HCT116 (cell line): Measurements from ENCODE around the gene STAMBP. TPM values are rescaled to one million over a fixed set of nuclear protein-coding genes. Genes with fewer than 3 reads are reported as not detected.

Experiments used
- ATAC-seq: fragments of 200-7000 bp; cut with Tn5 transposase; 2 replicates; pipeline ENCODE4 v1.9.1; 2020; ENCODE audit warnings: mild to moderate bottlenecking, moderate library complexity
- BruUV-seq: library from RNA; stranded (reverse); fragments of 400-500 nt; replicated peaks from 2 replicates; lab custom pipeline; 2021; lab: Mats Ljungman, UMichigan
- CTCF ChIA-PET: fragments of 300-600 bp; sonication (Branson Sonifier 250); formaldehyde crosslinking; loops from one replicate; lab custom pipeline; 2021; ENCODE audit warnings: antibody characterized with exemption; lab: Charles Lee
- POLR2A ChIA-PET: fragments of 300-600, 350-600 bp; sonication (Branson Sonifier 250); formaldehyde crosslinking; loops from one replicate; lab custom pipeline; 2021; ENCODE audit warnings: antibody characterized with exemption; lab: Charles Lee
- RAD21 ChIA-PET, 2 experiments: fragments of 300-600 bp; sonication (Branson Sonifier 250); formaldehyde crosslinking; loops; one replicate each; lab custom pipeline; 2023; ENCODE audit warnings: low total read pairs in 2 of 2; ENCODE audit not compliant: uncharacterized antibody in 2 of 2, unreplicated experiment in 2 of 2, low non-redundant PET in 1 of 2; lab: Charles Lee
- DNase-seq: peaks from one replicate; pipeline ENCODE4 v3.0.0-alpha.2; 2010; ENCODE audit warnings: low read depth, low spot score
- H2AFZ ChIP-seq: fragments of 200-600 bp; shearing (Covaris generic), sonication (generic); 2 replicates; pipeline ENCODE4 v1.6.1; 2017; ENCODE audit warnings: low read depth, mixed run types, mixed read lengths, antibody characterized with exemption, low read length; ENCODE audit not compliant: poor library complexity, severe bottlenecking
- H3K27ac ChIP-seq: 2 replicates; pipeline ENCODE4 v1.5.1; 2012; ENCODE audit warnings: low read depth, low read length
- H3K27me3 ChIP-seq: fragments of 200-600 bp; sonication (generic); 2 replicates; pipeline ENCODE4 v1.6.1; 2016; ENCODE audit warnings: mixed run types, low read length, mixed read lengths; ENCODE audit not compliant: insufficient read depth
- H3K36me3 ChIP-seq, 2 experiments: fragments of 200-500 bp in 1 of 2; fragments of 200-600 bp in 1 of 2; sonication (Bioruptor generic) in 1 of 2; sonication (generic) in 1 of 2; 2 replicates each; pipeline versions ENCODE4 v1.5.1 to v1.6.1; 2014 to 2016; ENCODE audit warnings: low read length in 2 of 2, inconsistent platforms in 1 of 2, mixed read lengths in 1 of 2, mixed run types in 1 of 2; ENCODE audit not compliant: insufficient read depth in 2 of 2, control insufficient read depth in 1 of 2
- H3K4me1 ChIP-seq, 2 experiments: fragments of 200-600 bp in 1 of 2; sonication (generic) in 1 of 2; 2 replicates each; pipeline versions ENCODE4 v1.5.1 to v1.6.1; 2012 to 2017; ENCODE audit warnings: low read length in 2 of 2, inconsistent platforms in 1 of 2, mild to moderate bottlenecking in 1 of 2, mixed read lengths in 1 of 2, mixed run types in 1 of 2, moderate library complexity in 1 of 2; ENCODE audit not compliant: insufficient read depth in 2 of 2, control insufficient read depth in 1 of 2
- H3K4me2 ChIP-seq: fragments of 200-600 bp; sonication (generic); 2 replicates; pipeline ENCODE4 v1.6.1; 2017; ENCODE audit warnings: mixed run types, low read length, mixed read lengths
- H3K4me3 ChIP-seq, 2 experiments: fragments of 200-600 bp in 1 of 2; sonication (generic) in 1 of 2; replicated peaks in 1 of 2; 2 replicates each; pipeline ENCODE4 v1.5.1; 2011 to 2016; ENCODE audit warnings: low read length in 2 of 2, control low read depth in 1 of 2, low read depth in 1 of 2, mild to moderate bottlenecking in 1 of 2, mixed read lengths in 1 of 2, mixed run types in 1 of 2
- H3K79me2 ChIP-seq: fragments of 200-600 bp; sonication (generic); 2 replicates; pipeline ENCODE4 v1.6.1; 2017; ENCODE audit warnings: mild to moderate bottlenecking, mixed run types, low read length, moderate library complexity, mixed read lengths; ENCODE audit not compliant: insufficient read depth
- H3K9ac ChIP-seq: fragments of 200-600 bp; sonication (generic); 2 replicates; pipeline ENCODE4 v1.6.1; 2016; ENCODE audit warnings: low read length, mixed read lengths
- H3K9me2 ChIP-seq: fragments of 200-600 bp; sonication (generic), shearing (Covaris generic); 2 replicates; pipeline ENCODE4 v1.6.1; 2017; ENCODE audit warnings: mixed run types, mild to moderate bottlenecking, moderate library complexity; ENCODE audit not compliant: insufficient read depth
- H3K9me3 ChIP-seq, 2 experiments: fragments of 200-500 bp in 1 of 2; fragments of 200-600 bp in 1 of 2; sonication (Bioruptor generic) in 1 of 2; sonication (generic) in 1 of 2; 2 replicates each; pipeline ENCODE4 v1.6.1; 2014 to 2017; ENCODE audit warnings: low read length in 2 of 2, mixed read lengths in 2 of 2, inconsistent platforms in 1 of 2, low read depth in 1 of 2, mild to moderate bottlenecking in 1 of 2, mixed run types in 1 of 2, moderate library complexity in 1 of 2; ENCODE audit not compliant: control insufficient read depth in 1 of 2, insufficient read depth in 1 of 2
- H4K20me1 ChIP-seq: fragments of 200-600 bp; sonication (generic), shearing (Covaris generic); 2 replicates; pipeline ENCODE4 v1.6.1; 2017; ENCODE audit warnings: mixed run types, mild to moderate bottlenecking, moderate library complexity; ENCODE audit not compliant: insufficient read depth
- CBX3 ChIP-seq: IDR thresholded peaks from 2 replicates; pipeline ENCODE4 v1.6.1; 2012; ENCODE audit warnings: low read depth
- CEBPB ChIP-seq: IDR thresholded peaks from 2 replicates; pipeline ENCODE4 v1.6.1; 2012; ENCODE audit warnings: low read depth
- CTCF ChIP-seq, 3 experiments: fragments of 200-600 bp in 1 of 3; sonication (generic) in 1 of 3; IDR thresholded peaks in 2 of 3; conservative IDR thresholded peaks in 1 of 3; 2 replicates each; pipeline ENCODE4 v1.5.1; 2012 to 2017; ENCODE audit warnings: low read depth in 2 of 3, low read length in 2 of 3, antibody characterized with exemption in 1 of 3, borderline replicate concordance in 1 of 3, control low read depth in 1 of 3, mild to moderate bottlenecking in 1 of 3, mixed read lengths in 1 of 3, mixed run types in 1 of 3, moderate library complexity in 1 of 3; ENCODE audit not compliant: insufficient read depth in 1 of 3
- EZH2 ChIP-seq: fragments of 200-600 bp; sonication (generic); IDR thresholded peaks from 2 replicates; pipeline ENCODE4 v1.6.1; 2017; ENCODE audit warnings: antibody characterized with exemption, mixed run types
- FOSL1 ChIP-seq: IDR thresholded peaks from 2 replicates; pipeline ENCODE4 v1.6.1; 2012; ENCODE audit warnings: low read depth
- MAX ChIP-seq: IDR thresholded peaks from 2 replicates; pipeline ENCODE4 v1.6.1; 2012
- POLR2A ChIP-seq: IDR thresholded peaks from 2 replicates; pipeline ENCODE4 v1.7.0; 2011; ENCODE audit warnings: borderline replicate concordance; ENCODE audit not compliant: insufficient read depth, insufficient read length; ENCODE audit errors: extremely low read depth
- POLR2AphosphoS5 ChIP-seq: IDR thresholded peaks from 2 replicates; pipeline ENCODE4 v1.6.1; 2011; ENCODE audit warnings: mild to moderate bottlenecking, low read depth, low read length, moderate library complexity
- RAD21 ChIP-seq: IDR thresholded peaks from 2 replicates; pipeline ENCODE4 v1.6.1; 2012; ENCODE audit warnings: low read depth, mild to moderate bottlenecking
- SIN3A ChIP-seq: IDR thresholded peaks from 2 replicates; pipeline ENCODE4 v1.6.1; 2012; ENCODE audit warnings: low read depth
- SP1 ChIP-seq: IDR thresholded peaks from 2 replicates; pipeline ENCODE4 v1.6.1; 2012; ENCODE audit warnings: low read depth
- SRF ChIP-seq: IDR thresholded peaks from 2 replicates; pipeline ENCODE4 v1.6.1; 2012; ENCODE audit warnings: low read depth
- ZBTB33 ChIP-seq: IDR thresholded peaks from 2 replicates; pipeline ENCODE4 v1.6.1; 2011; ENCODE audit warnings: mild to moderate bottlenecking, low read length, moderate library complexity; ENCODE audit not compliant: insufficient replicate concordance; ENCODE audit errors: extremely low read depth
- ZFX ChIP-seq: fragments of 450-650 bp; IDR thresholded peaks from 2 replicates; pipeline ENCODE4 v1.6.1; 2017
- ZNF274 ChIP-seq: fragments of 200-500 bp; sonication (Bioruptor generic); IDR thresholded peaks from 2 replicates; pipeline ENCODE4 v1.6.1; 2014; ENCODE audit warnings: mild to moderate bottlenecking, low read depth, low read length, inconsistent platforms
- intact Hi-C: fragments of 100-400 bp; cut with micrococcal nuclease; formaldehyde crosslinking; loops from 2 replicates; pipeline ENCODE4 v1.10.0; 2022
- total RNA-seq: library from RNA; stranded (reverse); gene quantifications from one replicate; pipeline ENCODE4 v1.2.1, GENCODE V29; 2021; ENCODE audit not compliant: unreplicated experiment
- TF ChIP-seq, protein P1 (sequence below): IDR thresholded peaks from 2 replicates; pipeline ENCODE4 v1.6.1; 2012

Gene STAMBP
- total RNA-seq, 1 experiment from 2014 or later = 45.2 TPM

DNA sequence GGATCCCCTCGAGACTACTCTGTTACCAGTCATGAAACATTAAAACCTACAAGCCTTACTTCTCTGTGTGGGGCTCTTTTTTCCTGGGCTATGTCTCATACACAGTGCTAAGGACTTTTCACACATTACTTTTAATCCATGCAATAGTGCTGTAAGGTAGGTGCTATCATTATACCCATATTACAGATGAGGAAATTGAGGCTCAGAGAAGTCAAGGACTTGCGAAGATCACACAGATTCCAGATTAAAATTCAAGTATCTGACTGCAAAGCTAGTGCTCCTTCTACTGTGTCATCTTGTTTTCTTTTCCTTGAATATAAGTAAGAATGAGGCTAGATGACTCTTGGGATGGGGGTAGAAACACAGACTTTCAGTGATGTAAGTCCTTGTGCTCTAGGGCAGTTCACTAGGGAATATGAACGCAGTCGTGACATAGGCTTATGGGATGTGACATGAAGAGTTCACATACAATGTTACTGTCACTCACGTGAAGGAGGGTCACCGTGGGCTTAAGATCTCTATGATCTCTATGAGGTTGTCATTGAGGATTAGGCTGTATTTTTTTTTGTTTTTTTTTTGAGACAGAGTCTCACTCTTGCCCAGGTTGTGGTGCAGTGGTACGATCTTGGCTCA, 91.0 kb downstream of the STAMBP start:
- RAD21 ChIA-PET = no interaction called here
- H3K27me3 ChIP-seq = no peaks in the 10 kb centered on the region
- TF ChIP-seq FOSL1 (no peak), POLR2AphosphoS5 (no peak), ZNF274 (no peak), SIN3A (no peak), ZFX (no peak), EZH2 (no peak), ZBTB33 (no peak), CTCF (IDR thresholded peaks at IDR 0.05 in 2 of 3, conservative IDR thresholded peaks at IDR 0.05 in 1 of 3; ENCODE audit: borderline replicate concordance in 1 of 3, insufficient read depth in 1 of 3, low read depth in 2 of 3, low read length in 2 of 3) (no peak), CEBPB (no peak), SP1 (no peak), POLR2A (no peak), SRF (no peak), RAD21 (no peak), MAX (no peak), CBX3 (no peak)
- TF ChIP-seq, protein P1, sequence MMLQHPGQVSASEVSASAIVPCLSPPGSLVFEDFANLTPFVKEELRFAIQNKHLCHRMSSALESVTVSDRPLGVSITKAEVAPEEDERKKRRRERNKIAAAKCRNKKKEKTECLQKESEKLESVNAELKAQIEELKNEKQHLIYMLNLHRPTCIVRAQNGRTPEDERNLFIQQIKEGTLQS = no peak

More for the DNA sequence above, 91.0 kb downstream of the STAMBP start:
- no peak for ATAC-seq
- ChIA-PET POLR2A (no interaction called here), CTCF (no interaction called here)
- Histone ChIP-seq H3K9me3 (no peaks in the 10 kb centered on the region), H3K36me3 (no peaks in the 10 kb centered on the region), H3K27ac (no peak overlapping the region), H3K9me2 (no peaks in the 10 kb centered on the region), H3K9ac (no peak overlapping the region), H3K4me1 (peaks cover 4 to 10% of the 10 kb centered on the region in 2 experiments; a peak in 3 of 4 replicates), H2AFZ (no peak overlapping the region), H3K4me2 (no peak overlapping the region), H4K20me1 (no peaks in the 10 kb centered on the region), H3K4me3 (no peak overlapping the region), H3K79me2 (no peaks in the 10 kb centered on the region)
- intact Hi-C loops = no loop called here
- DNase-seq = no peak
- BruUV-seq = no TSS peak
